Effector CD4-positive, alpha-beta T cell (primary cell): ENCODE results near the gene P3H3.

Experiments
- DNase-seq: peaks from one replicate; pipeline ENCODE4 v3.0.0-alpha.2; 2020

P3H3 gene

DNA sequence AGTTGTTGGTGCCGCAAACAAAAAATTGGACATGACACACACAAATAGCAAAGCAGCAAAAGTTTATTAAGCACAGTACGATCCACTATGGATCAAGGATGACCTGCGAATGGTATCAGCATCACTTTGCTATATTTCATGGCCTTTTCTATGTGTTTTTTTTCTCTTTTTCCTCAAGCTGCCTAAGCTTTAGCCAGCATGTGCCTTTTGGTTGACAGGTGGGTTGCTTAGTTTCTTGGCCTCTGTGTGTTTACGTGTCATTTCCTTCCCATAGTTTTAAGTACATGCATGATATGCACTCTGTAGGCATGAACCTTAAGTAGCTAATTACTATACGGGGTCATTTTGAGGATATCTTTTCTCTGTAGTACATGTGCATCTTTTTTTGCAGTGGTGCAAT, 29.1 kb upstream of the P3H3 start:
- no peak for DNase-seq

DNA sequence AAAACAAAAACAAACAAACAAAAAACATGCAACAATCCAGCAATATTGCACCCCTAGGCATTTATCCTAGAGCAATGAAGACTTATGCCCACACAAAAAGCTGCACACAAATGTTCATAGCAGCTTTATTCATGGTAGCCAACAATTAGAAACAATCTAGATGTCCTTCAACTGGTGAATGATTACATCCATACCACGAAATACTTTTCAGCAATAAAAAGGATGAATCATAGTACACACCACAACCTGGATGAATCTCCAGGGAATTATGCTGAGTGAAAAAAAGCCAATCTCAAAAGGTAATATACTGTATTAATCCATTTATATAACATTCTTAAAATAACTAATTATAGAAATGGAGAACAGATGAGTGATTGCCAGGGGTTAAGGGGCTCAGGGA, 21.0 kb upstream of the P3H3 start:
- no peak for DNase-seq

DNA sequence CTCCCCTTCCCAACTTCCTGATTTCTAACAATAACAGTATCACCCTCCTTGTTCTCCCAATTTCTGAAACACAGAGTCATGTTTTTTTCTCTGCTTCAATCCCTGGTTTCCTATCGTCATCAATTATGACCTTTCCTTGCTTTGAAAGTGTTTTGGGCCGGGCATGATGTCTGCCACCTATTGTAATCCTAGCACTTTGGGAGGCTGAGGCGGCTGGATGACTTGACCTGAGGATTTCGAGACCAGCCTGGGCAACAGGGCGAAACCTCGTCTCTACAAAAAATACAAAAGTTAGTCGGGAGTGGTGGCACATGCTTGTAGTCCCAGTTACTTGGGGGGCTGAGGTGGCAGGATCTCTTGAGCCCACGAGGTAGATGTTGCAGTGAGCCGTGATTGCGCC, 19.2 kb upstream of the P3H3 start:
- no peak for DNase-seq

GRCh38 chr12:6810758-6811157, 17.4 kb upstream of the P3H3 start:
- DNase-seq = no peak

DNA sequence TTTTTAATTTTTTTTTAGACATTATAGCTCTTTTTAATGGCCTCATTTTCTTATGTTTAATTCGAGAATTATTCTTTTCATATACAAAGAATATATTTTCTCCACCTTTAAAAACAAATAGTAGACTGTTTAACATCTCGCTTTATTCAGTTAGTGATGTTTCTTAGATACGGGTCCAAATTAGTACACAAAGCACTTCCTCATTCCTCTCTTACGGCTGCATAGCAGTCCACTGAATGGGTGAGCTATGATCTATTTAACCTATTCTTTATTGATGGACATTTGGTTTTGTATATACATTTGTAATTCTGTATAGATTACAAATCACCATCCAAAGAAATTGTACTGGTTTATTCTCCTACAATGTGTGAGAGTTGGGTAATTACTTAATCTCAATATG, 14.8 kb upstream of the P3H3 start:
- DNase-seq = no peak

- DNase-seq = no peak
Measured at GRCh38 chr12:6816598-6816997, 11.6 kb upstream of the P3H3 start.

GRCh38 chr12:6817098-6817497, 11.1 kb upstream of the P3H3 start:
- DNase-seq = no peak

GRCh38 chr12:6817662-6818157, 10.5 kb upstream of the P3H3 start:
- no peak for DNase-seq

- no peak for DNase-seq
Measured at GRCh38 chr12:6818222-6818621, 10.0 kb upstream of the P3H3 start.

DNA sequence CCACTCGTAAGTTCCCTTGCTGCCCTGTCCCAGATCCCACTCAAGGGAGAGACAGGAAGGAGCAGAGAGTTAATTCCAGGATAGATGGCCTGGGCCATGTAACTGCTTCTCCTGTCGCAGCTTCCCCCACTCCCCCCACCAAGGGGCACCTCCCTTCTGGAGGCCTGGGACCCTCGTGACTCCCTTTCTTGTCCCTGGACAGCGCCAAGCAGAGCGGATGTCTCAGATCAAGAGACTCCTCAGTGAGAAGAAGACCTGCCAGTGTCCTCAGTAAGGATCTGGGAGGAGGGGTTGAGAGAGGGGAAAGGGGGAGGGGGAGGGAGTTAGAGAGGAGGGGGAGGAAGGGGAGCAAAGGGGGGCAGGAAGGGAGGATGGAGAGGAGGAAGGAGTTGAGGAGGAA, 9.6 kb upstream of the P3H3 start:
- DNase-seq = no peak

- no peak for DNase-seq
Measured at GRCh38 chr12:6819106-6820030, 8.8 kb upstream of the P3H3 start.

- DNase-seq = no peak
Measured at GRCh38 chr12:6820166-6820565, 8.0 kb upstream of the P3H3 start.

DNA sequence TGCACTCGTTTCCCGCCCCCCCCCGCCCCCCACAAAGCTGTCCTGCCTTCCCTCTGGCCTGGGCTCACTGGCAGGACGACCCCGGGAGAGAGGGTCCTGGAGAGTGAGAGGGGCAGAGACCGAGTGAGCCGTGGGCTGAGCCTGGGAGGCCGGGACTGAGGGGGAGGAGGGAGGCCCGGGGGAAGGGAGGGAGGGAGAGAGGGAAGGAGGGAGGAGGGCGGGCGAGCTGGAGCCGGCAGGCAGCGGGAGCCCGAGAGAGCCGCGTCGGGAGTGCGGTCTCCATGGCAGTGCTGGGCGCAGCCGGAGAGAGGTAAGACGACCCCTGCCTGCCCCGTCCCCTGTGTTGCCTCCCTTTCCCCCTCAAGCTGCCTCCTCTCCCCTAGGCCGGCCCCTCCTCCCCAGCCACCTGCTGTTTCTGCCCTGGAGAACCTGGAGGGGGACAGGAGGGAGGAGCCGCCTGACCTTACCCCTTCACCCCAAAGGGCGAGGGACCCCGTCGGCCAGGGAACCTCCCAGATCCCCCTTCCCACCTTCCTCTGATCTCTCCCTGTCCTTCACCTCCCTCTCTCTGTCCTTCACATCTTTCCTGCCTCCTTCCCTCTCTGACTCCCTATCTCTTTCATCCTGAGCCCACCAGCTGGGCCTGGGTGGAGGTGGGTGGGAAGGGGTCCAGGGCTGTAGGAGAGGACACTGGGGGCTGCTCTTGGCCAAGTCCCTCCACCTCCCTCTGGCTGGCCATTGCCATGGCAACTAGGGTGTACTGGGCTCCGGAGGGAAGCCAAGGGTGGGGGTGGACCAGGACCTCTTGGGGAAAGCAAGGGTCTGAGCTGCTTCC, 6.4 kb upstream of the P3H3 start, which contains the start of gene GPR162:
GPR162 (plus strand) TSS at position 231 of the 835 bp plus-strand sequence. CDS start 2,078 bp downstream, outside the sequence.
- DNase-seq = no peak

GRCh38 chr12:6822426-6823135, 5.6 kb upstream of the P3H3 start:
- DNase-seq = no peak

DNA sequence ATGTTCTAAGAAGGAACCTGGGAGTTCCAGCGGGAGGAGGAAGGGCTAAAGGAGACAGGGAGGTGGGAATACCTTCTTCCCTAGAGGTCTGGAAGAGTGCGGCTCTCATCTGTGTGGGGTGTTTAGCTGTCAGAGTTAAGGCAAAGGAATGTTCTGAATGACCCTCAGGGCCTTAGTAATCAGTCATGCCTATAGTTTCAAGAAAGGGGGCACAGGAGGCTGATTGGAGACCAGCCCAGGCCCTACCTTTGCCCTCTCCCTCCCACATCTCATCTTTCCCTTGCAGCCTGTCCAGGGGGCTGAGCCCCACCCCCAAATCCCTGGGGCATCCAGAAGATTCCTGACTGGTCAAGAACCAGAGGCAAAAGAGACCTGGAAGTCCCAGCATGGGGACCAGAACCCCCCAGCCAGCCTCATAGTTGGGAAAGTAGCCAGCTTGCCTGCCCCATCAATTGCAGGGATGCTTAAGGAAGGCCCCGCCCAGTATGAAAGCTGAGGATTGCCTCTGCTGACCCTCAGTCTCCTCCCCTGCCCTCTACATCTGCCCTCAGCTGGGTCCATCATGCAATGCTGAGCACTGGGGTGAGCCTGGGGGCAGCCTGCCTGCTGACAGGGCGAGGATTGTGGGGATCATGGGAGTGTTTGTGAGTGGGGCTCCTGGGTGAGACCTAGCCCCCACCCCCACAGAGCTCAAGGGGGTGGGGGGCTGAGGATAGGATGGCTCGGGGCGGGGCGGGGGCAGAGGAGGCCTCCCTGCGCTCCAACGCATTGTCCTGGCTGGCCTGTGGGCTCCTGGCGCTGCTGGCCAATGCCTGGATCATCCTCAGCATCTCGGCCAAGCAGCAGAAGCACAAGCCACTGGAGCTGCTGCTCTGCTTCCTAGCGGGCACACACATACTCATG, 4.8 kb upstream of the P3H3 start:
- DNase-seq = no peak

- no peak for DNase-seq
Measured at GRCh38 chr12:6824085-6824775, 4.0 kb upstream of the P3H3 start.

DNA sequence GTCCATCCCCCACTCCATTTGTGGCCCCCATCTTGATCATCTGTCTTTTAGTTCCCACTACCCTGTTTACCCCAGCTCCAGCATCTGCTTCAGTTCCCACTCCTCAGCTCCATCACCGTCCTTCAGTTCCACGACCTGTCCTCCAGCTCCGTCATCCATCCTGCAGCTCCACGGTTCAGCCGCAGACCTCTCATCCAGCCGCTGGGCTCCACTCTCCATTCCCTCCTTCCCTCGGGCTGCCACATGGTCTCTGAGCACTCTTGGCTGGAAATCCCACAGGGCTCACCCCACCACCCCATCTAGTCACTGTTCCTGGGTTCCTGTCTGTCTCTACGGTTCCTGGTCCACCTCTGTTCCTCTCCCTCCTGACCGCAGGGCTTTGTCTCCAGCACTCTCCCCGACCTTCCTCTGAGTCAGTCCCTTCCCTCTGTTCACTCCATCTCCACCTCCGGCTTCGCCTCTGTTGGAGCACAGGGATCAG, 3.3 kb upstream of the P3H3 start:
- DNase-seq = no peak

DNA sequence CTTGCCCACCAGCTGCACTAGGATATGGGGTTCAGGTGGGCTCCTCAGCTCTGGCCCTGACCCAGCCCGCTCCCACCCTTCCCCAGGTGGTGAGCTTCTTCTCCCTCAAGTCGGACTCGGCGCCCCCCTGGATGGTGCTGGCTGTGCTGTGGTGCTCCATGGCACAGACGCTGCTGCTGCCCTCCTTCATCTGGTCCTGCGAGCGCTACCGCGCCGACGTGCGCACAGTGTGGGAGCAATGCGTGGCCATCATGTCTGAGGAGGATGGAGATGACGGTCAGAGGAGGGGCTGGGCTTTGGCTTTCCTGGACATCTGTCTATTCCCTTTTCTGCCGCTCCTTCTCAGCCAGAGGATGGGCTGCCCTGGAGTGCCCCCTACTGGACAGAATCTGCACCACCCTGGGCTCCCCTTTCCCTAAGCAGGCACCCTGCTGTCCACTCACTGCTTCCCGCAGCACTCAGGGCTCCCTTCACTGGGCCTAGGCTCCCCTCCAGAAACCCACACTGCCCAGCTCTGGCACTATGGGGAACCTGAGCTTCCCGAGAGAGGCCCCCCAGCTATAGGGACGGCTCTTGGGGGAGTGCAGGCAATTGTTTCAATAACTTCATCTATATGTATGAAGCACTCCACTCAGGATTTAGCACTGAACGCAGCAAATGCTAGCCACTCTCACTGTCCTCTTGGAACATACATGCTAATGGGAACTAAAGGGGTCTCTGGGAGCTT, 2.6 kb upstream of the P3H3 start:
- peak; percentile 79 for DNase-seq

GRCh38 chr12:6826125-6826733, 2.0 kb upstream of the P3H3 start:
- DNase-seq = no peak
